ELR (cell line): Measurements from ENCODE around the gene APOO.

Experiments
- DNase-seq: peaks from one replicate; pipeline ENCODE4 v3.0.0-alpha.2; 2015; ENCODE audit warnings: low read depth

The APOO gene

DNA sequence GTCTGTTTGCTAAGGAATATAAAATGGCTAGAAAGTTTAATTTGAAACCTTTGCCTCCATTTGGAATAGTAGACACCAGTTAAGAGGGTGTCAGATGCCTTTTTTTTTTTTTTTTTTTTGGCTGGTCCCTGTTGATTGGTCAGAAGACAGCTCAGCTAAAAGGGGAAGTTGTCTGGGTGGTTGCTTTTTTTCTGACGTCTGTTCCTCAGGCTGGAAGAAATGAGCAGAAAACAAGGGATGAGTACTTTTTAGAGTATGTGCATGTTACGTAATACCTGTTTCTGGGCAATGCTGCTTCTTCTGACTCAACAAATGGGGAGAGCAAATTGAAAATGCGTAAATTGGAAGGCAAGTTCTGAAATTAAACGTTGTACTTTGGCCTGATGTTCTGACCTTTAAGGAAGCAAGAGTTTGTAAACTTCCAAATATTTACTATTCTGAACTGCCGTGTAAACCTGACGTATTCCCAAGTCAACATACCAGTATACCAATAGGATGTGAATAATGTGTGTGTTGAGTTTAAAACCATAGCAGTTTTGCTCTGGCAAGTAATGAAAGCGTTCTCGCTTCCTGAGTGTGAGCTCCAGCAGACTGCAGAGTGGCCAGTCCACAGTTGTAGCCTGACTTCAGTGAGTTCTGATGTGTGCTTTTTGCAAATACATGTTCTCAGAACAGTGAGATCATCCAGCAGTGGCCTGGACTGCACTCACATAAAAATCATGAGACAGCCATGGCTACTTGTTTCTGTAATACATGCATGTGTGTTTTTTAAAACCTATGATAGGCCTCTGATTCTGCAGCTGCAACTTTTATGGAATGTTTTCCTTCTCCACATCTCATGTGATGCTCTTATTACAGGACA, 123.0 kb downstream of the APOO start:
- DNase-seq = peak; percentile 85

DNA sequence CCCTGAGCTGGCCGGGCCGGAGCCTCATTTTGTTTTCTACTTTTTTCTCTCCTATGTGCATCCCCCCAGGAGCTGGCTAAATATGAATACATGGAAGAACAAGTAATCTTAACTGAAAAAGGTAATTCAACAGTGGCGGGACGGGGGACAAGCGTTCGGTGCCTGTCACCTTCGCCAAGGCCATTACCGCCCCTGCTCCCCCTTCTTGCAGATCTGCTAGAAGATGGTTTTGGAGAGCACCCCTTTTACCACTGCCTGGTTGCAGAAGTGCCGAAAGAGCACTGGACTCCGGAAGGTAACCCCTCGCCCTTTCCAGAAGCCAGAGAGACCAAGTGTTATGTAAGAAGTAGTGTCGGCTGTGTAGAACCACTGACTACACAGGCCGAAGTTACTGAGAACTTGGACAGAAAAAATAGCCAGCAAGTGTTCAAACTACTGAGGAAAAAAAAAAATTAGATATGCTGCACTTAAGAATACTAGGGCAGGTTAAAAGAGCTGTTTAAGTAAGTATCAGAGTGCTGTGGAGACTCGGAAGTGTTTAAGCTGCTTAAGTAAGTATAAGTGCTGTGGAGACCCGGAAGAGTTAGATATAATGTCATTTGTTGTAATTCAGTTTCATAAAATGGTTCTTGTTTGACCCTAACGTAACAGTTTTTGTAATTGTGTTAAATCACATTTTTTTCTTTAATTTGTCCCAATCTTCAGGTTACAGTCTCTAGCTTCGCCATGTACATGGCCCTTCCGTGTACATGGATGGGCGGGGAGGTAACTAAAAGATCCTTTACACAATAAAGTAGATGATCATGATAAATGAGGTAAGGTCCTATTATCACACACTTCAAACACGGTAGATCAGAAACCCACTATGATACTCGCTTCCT, 123.9 kb downstream of the APOO start:
- no peak for DNase-seq
